Spleen (tissue), 7 donors: ENCODE data around the gene LRRC31.

Experiments
- POLR2A ChIP-seq, 3 donors: fragments of 450-650 bp; IDR thresholded peaks; one replicate each; pipeline ENCODE4 v1.5.1; 2017; ENCODE audit warnings: antibody characterized with exemption in 3 of 3, mild to moderate bottlenecking in 1 of 3
- POLR2AphosphoS5 ChIP-seq, 3 donors: sonication (generic); formaldehyde crosslinking; IDR thresholded peaks; one replicate each; pipeline ENCODE4 v1.5.1; 2017; ENCODE audit warnings: antibody characterized with exemption in 3 of 3
- TF ChIP-seq, protein P1 (sequence below), 11 experiments: fragments of 200-600 bp in 7 of 11; fragments of 450-650 bp in 4 of 11; sonication (generic) in 4 of 11; IDR thresholded peaks in 8 of 11; conservative IDR thresholded peaks in 3 of 11; 1 replicate in 7 of 11; 2 replicates in 4 of 11; pipeline versions ENCODE4 v1.4.0 to v1.8.0; 2016 to 2021; ENCODE audit warnings: antibody characterized with exemption in 11 of 11, inconsistent platforms in 4 of 11, mild to moderate bottlenecking in 1 of 11
- donor health status: DM: no; HTN: no; CAD: no; lungs with moderate emphysema.
- donor health status: DM: no; HTN: no; CAD: no.
- donor health status: DM: no; HTN: no; CAD: no.

DNA sequence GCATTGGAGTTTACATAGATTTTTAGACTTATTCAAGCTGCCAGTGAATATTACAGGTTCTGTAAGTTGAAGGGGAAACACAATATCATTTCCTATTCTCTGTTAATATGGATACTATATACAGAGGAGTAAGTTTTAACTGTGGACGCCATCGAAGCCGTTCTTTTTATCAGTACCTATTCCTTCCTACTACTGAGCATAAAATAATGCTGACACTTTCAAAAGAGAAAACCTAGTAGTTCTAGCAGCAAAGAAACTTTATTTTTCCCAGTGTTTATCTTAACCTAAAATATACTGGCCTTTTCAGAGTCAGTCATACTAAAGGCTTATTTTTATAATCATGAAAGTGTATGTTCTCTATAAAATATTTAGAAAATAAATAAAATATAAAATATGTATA, 14.2 kb downstream of the LRRC31 start:
- TF ChIP-seq, protein P1, sequence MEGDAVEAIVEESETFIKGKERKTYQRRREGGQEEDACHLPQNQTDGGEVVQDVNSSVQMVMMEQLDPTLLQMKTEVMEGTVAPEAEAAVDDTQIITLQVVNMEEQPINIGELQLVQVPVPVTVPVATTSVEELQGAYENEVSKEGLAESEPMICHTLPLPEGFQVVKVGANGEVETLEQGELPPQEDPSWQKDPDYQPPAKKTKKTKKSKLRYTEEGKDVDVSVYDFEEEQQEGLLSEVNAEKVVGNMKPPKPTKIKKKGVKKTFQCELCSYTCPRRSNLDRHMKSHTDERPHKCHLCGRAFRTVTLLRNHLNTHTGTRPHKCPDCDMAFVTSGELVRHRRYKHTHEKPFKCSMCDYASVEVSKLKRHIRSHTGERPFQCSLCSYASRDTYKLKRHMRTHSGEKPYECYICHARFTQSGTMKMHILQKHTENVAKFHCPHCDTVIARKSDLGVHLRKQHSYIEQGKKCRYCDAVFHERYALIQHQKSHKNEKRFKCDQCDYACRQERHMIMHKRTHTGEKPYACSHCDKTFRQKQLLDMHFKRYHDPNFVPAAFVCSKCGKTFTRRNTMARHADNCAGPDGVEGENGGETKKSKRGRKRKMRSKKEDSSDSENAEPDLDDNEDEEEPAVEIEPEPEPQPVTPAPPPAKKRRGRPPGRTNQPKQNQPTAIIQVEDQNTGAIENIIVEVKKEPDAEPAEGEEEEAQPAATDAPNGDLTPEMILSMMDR (IDR thresholded peaks at IDR 0.05 in 8 of 11, conservative IDR thresholded peaks at IDR 0.05 in 3 of 11): no peak
- TF ChIP-seq POLR2AphosphoS5 (IDR thresholded peaks at IDR 0.05) (no peak), POLR2A (IDR thresholded peaks at IDR 0.05) (no peak)
